ENCODE data around the gene PLIN5.

Gene PLIN5

GRCh38 chr19:4534836-4535658, at the start of gene PLIN5:
Gene PLIN5, minus strand, starts transcription at chr19:4535224. Its CDS starts 1,150 bp downstream, at chr19:4534074.
- no peak for DNase-seq

DNA sequence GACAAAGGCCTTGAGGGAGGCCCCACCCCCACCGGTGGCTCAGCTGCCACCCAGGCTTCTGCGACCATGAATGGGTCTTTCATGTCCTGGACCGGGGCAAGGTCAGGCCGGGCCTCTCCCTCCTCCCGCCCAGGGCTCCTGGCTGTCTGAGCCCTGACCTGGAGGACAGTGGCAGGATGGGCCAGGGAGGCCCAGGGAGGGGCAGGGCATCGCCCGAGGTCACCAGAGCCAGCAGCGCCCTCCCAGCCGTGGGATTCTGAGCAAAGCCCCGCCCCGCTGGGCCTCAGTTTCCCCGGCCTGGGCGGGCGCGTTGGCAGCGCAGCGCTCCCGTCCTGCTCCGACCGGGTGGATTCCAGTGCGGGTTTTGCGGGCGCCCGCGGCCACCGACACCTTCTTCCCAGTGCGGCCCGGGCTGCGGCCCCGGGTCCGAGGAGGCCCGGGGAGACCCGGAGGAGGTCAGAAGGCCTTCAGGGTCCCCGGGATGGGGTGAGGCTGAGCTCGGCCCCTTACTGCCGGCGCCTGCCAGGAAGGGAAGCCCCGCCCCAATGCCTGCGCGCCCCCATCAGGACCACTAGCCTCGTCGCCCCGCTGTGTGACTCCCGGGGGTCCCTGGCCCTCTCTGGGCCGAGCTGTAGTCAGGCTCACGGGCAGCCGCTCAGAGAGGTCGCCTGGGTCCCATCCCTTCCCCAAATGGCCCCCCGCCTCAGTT, 49.1 kb upstream of the PLIN5 start:
- no peak for DNase-seq

DNA sequence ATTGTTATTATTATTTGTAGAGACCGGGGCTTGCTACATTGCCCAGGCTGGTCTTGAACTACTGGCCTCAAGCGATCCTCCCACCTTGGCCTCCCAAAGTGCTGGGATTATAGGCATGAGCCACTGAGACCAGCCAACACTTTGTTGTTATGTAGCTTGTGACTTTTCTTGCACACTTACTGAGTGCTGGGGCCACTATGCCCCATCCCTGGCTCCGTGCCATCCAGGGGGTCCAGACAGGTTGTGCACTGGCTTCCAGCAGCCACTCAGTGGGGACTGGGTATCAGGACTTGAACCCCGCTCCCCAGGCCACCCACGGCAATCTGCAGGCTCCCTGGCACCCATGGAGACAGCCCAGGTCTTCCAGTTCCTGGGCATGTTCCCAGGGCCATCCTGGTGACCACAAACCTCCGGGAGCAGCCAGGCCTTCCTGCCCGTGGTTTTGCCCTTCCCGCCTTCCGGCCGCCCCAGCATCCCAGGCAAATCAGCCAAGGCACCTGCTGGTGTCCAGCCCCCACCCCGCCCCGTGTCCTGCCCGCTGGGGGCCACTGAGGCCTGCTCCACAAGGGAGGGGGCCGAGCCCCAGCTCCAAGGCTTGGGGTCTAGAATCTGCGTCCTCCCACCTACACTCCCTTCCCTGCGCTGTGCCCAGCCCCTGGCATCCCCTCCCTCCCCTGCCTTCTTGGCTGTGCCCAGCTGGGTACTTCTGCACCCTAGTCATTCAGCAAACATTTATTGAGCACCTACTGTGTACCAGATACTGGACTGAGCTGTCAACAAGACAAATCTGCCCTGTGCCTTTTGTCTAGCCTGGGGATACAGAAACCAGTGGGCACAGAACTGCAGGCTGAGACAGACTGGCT, 48.2 kb upstream of the PLIN5 start:
- no peak for DNase-seq

- DNase-seq = no peak
Measured at GRCh38 chr19:4581666-4582553, 46.9 kb upstream of the PLIN5 start.

GRCh38 chr19:4580961-4581665, 46.1 kb upstream of the PLIN5 start:
- DNase-seq = no peak

DNA sequence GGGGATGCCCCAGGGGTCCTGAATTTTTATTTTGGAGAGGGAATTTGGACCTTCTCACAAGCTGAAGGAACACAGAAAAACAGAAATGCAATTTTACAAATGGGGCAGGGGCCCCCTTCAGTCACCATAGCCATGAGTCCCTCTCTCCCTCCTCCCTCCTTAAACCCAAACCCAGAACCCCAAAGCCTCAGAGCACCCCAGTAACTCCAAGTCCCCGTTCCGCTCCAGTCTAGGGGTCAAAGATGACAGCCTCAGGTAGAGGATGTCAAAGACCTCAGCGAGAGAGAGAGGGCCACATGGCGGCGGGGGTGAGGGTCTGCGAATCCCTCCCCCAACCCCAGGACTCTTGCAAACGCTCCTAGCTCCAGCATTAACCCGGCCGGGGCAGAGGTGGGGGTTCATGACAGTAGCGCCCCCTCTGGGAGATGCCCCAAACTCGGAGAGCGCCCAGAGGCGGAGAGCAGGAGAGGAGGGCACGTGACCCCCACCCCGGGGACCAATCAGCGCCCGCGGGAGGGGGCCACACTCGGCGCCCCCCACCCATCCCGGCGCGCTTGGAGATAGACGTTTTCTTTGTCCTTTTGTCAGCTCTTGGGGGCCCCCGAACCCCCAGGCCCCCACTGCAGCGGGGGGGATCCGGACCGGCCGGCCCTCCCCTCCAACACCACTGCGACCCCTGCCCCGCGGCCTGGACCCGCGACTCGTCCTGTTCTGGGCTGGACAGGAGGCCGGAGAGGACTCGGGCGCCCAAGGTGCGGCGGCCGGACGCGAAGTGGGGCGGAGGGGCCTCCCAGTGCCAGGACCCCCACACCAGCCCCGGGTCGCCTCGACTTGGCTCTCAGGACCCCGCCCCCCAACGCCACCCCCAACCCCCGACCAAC, 45.2 kb upstream of the PLIN5 start:
- DNase-seq = no peak

GRCh38 chr19:4579389-4579788, 44.4 kb upstream of the PLIN5 start:
- DNase-seq = no peak

- no peak for DNase-seq
Measured at GRCh38 chr19:4578552-4579248, 43.7 kb upstream of the PLIN5 start.

DNA sequence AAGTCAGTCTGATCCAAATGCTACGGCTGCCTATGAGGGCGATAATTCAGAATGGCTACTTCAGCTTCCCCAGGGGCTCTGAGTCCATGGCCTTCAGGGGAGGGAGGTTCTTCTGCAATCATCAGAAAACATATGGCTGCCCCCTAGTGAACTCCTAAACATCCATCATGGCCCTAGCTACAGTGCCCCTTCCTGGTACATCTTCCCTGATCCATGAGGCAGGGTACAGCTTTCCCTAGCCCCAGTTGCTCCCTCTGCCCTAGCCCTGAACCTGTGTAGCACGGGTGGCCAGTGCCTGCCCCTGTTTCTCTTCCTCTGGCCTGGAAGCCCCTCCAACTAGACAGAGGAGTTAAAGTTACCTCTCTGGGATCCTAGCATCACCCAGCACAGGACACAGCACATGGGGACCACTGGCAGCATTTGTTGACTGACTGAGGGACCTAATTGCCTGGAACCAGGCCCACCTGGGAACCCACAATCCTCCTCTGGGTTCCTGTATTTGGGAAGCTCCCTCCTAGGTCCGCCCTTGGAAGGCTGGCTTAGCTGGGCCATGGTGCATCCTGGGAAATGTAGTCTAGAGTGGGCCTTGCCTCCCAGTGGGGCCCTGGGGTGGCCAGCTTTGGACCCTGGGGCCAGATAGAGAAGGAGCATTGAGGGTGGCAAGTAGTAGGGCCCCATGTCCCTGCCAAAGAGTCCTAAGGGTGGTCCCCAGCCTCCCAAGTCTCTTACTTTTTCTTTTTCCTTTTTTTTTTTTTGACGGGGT, 42.2 kb upstream of the PLIN5 start:
- no peak for DNase-seq

DNA sequence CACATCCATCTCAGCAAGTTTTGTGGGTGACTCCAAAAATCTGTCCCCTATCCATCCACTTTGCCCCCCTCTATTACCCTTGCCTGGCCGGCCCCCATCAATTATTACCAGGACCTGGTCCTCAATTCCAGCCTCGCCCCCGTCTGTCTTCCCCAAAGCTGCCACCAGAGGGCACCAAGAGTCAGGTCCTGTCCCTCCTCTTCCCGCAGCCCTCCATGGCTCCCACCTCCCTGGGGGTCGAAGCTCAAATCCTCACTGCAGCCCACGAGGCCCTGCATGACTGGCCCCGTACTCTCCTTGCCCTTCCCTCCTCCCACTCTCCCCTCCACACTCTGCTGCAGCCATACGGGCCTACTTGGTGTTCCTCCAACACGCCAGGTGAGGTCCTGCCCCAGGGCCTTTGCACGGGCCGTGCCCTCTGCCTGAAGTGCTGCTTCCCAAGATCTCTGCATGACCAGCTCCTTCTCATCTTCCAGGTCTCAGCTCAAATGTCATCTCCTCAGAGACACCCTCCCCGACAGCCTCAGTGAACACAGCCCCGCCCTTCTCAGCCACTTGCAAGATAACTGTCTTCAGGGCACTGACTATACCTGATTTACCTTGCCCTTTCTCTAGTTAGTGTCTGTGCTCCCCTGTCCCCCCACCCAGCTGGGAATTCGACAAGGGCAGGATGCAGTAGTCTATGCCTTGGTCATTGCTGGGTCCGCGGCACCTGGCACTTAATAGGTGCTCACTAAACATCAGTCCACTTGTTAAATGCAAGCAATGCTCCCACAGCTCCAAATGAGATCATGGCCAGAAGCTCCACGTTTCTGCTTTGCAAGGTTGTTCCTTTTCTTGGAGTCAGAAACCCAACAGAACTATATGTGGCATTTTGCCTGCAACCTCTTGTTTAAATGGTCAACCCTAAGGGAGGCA, 41.3 kb upstream of the PLIN5 start:
- no peak for DNase-seq

DNA sequence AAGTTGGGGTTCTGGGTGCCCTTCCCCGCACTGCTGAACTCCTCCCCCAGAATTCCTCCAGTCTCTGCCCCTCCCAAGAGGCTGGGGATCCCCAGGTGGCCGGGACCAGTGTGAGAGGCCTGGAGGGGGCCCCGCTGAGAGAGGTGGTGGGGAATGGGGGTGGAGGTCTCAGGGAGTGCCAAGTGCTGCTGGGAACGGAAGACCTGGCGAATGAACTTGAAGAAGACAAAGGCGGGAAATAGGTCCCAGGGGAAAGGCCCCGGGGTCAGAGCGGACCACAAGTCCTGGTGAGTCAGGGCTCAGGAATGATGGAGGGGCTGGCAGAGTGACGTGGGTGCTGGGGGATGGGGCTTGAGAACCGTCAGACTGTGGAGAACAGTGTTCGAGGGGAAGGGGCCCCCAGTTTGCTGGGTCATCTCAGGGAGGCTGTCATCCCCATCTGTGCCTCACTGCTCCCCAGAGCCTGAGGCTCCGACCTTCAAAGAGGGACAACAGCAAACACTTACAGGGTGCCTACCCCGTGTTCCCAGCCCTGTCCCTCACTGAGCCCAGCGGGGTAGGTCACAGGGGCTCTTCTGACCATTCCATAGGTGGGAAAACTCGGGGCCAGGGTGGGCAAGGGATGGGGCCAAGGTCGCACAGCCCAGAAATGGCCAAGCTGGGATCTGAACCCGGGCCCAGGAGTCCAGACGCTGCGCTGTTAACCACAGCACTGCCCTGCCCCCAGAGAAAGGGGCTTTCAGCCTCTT, 40.4 kb upstream of the PLIN5 start:
- DNase-seq = no peak

DNA sequence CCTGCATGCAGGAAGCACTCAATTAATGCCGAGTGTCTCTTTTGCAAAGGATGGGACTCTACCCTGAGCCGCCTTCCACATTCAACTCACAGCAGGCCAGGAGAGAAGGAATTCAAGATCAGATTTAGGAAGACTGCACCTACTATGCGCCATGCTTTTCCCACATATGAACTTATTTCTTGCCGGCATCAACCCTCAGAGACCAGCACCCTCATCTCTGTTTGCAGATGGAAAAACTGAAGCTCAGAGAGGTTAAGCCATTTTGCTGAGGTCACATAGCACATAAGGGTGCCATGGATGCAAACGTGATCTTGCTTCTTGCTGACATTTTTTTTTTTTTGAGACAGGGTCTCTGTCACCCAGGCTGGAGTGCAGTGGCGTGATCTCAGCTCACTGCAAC, 38.7 kb upstream of the PLIN5 start:
- DNase-seq = no peak

GRCh38 chr19:4571305-4571917, 36.4 kb upstream of the PLIN5 start:
- no peak for DNase-seq

- DNase-seq = no peak
Measured at GRCh38 chr19:4570916-4571304, 35.9 kb upstream of the PLIN5 start.

DNA sequence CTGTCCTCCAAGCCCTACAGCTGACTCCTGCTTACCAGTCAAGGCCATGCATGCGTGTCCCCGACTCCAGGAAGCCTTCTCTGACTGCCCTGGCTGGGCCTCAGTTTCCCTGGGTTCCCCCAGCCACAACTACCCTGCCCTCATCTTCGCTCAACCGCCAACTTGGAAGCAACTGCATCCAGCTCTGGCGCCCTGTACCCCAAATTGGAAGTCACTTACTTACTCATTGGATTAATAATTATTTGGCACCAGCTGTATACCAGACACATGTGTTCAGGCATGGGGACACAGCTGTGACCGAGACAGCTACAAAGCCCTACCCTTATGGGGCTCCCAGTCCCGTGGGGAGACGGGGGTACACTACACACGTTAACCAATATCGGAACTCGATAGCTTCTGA, 35.4 kb upstream of the PLIN5 start:
- DNase-seq = no peak

- DNase-seq = no peak
Measured at GRCh38 chr19:4568886-4569285, 33.9 kb upstream of the PLIN5 start.

DNA sequence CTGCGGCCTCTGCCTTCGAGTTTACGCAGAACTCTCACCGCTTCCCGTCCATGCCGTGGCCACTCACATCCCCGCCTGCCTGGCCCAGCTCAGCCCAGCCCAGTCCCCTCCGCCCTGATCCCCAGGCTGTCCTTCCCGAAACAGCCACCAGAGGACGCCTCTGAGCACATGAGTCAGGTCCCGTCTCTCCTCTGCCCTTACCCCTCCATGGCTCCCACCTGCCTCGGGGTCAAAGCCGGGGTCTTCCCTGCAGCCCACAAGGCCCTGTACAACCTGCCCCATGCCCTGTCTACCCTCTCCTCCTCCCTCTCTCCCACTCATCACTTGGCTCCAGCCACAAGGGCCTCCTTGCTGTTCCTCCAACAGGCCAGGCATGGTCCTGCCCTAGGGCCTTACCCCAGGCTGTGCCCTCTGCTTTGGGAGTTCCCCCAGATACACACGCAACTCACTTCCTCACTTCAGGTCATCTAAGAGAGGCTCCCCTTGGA, 32.6 kb upstream of the PLIN5 start:
- no peak for DNase-seq

Measured in amniotic stem cell (primary cell).